ENCODE results near the gene VPS25.

VPS25 gene

DNA sequence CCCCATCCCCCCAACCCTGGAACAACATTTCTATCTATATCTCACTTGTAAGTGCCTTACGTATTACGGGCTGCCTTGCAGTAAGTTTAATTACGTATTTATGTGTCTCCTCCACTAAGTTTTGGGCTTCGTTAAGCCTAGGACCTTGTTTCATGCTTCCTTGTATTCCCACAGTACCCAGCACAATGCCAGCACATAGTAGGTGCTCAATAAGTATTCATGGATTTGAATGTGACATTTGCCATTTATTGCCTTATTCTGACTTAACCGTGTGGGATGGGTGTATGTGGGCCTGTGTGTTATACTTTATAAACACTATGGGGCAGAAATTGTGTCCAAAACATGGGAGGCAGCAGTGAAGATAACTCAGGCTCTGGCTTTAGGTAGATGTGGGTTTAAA is 19.3 kb downstream of the VPS25 start:
- WGBS, 2 donors (ENCODE audit: extremely low coverage in 2 of 2, insufficient read length in 2 of 2, insufficient replicate concordance in 1 of 2): no CpG with 5 or more reads among the region's 5 CpGs
- H3K79me1 ChIP-seq (ENCODE audit: low read depth, low read length): no peaks in the 10 kb centered on the region
- H3K4me2 ChIP-seq (ENCODE audit: insufficient read depth, low read length, poor library complexity, severe bottlenecking): no peak overlapping the region
- H3K14ac ChIP-seq (ENCODE audit: low read length): no peak overlapping the region
- no peak overlapping the region for H2BK120ac ChIP-seq (ENCODE audit: low read depth, low read length)
- H3K4ac ChIP-seq (ENCODE audit: low read length): no peak overlapping the region
- no peak for DNase-seq (ENCODE audit: low spot score)
- H3K27ac ChIP-seq (replicated peaks; ENCODE audit: low read length): no peak overlapping the region
- H3K27me3 ChIP-seq (ENCODE audit: control insufficient read depth in 3 of 3, insufficient read depth in 3 of 3, low read depth in 1 of 3, low read length in 3 of 3): no peaks in the 10 kb centered on the region
- H3K36me3 ChIP-seq (replicated peaks in 1 of 2; ENCODE audit: control insufficient read depth in 2 of 2, insufficient read depth in 2 of 2, low read length in 2 of 2): peaks cover 4 to 24% of the 10 kb centered on the region in 2 donors
- peaks cover under 1 to 1% of the 10 kb centered on the region in 2 donors for H3K4me1 ChIP-seq (ENCODE audit: control insufficient read depth in 2 of 2, insufficient read depth in 1 of 2, low read depth in 1 of 2, low read length in 2 of 2)
- H3K9ac ChIP-seq (ENCODE audit: low read depth, low read length, poor library complexity): no peak overlapping the region
- no peak overlapping the region for H2BK15ac ChIP-seq (ENCODE audit: low read length)
- H2BK5ac ChIP-seq (ENCODE audit: low read length): no peak overlapping the region
- H3K9me3 ChIP-seq (replicated peaks in 1 of 2; ENCODE audit: control insufficient read depth in 2 of 2, insufficient read depth in 1 of 2, low read depth in 1 of 2, low read length in 2 of 2): no peaks in the 10 kb centered on the region
- H2AK5ac ChIP-seq (ENCODE audit: low read depth, low read length): no peak overlapping the region
- no peak overlapping the region for H2AFZ ChIP-seq (ENCODE audit: low read length)
- no peak overlapping the region for H3K4me3 ChIP-seq (ENCODE audit: low read length in 2 of 2)
- H3K18ac ChIP-seq (ENCODE audit: low read length): no peak overlapping the region
- H2BK12ac ChIP-seq (ENCODE audit: low read length): no peak overlapping the region
- H4K8ac ChIP-seq (ENCODE audit: low read depth, low read length): no peak overlapping the region
- no peak overlapping the region for H3K23ac ChIP-seq (ENCODE audit: low read depth, low read length, poor library complexity)
- no peak overlapping the region for H4K91ac ChIP-seq (ENCODE audit: low read depth, low read length, poor library complexity)

GRCh38 chr17:42795061-42795460 is 21.8 kb downstream of the VPS25 start:
- Histone ChIP-seq H3K36me3 (replicated peaks in 1 of 2; ENCODE audit: control insufficient read depth in 2 of 2, insufficient read depth in 2 of 2, low read length in 2 of 2) (peaks cover 4 to 25% of the 10 kb centered on the region in 2 donors), H3K9me3 (replicated peaks in 1 of 2; ENCODE audit: control insufficient read depth in 2 of 2, insufficient read depth in 1 of 2, low read depth in 1 of 2, low read length in 2 of 2) (peaks cover 0 to 4% of the 10 kb centered on the region in 2 donors), H2BK15ac (ENCODE audit: low read length) (no peak overlapping the region), H2AFZ (ENCODE audit: low read length) (no peak overlapping the region), H4K91ac (ENCODE audit: low read depth, low read length, poor library complexity) (no peak overlapping the region), H3K4me2 (ENCODE audit: insufficient read depth, low read length, poor library complexity, severe bottlenecking) (no peak overlapping the region), H2BK12ac (ENCODE audit: low read length) (no peak overlapping the region), H3K27me3 (ENCODE audit: control insufficient read depth in 3 of 3, insufficient read depth in 3 of 3, low read depth in 1 of 3, low read length in 3 of 3) (no peaks in the 10 kb centered on the region), H3K23ac (ENCODE audit: low read depth, low read length, poor library complexity) (no peak overlapping the region), H3K4ac (ENCODE audit: low read length) (no peak overlapping the region), H3K18ac (ENCODE audit: low read length) (no peak overlapping the region), H3K14ac (ENCODE audit: low read length) (no peak overlapping the region), H3K4me1 (ENCODE audit: control insufficient read depth in 2 of 2, insufficient read depth in 1 of 2, low read depth in 1 of 2, low read length in 2 of 2) (peaks cover 6 to 9% of the 10 kb centered on the region in 2 donors), H3K4me3 (ENCODE audit: low read length in 2 of 2) (no peak overlapping the region), H2BK120ac (ENCODE audit: low read depth, low read length) (no peak overlapping the region), H2BK5ac (ENCODE audit: low read length) (no peak overlapping the region), H3K9ac (ENCODE audit: low read depth, low read length, poor library complexity) (no peak overlapping the region), H3K27ac (replicated peaks; ENCODE audit: low read length) (no peak overlapping the region), H3K79me1 (ENCODE audit: low read depth, low read length) (no peaks in the 10 kb centered on the region), H4K8ac (ENCODE audit: low read depth, low read length) (no peak overlapping the region), H2AK5ac (ENCODE audit: low read depth, low read length) (no peak overlapping the region)
- no CpG with 5 or more reads among the region's 4 CpGs for WGBS, 2 donors (ENCODE audit: extremely low coverage in 2 of 2, insufficient read length in 2 of 2, insufficient replicate concordance in 1 of 2)
- DNase-seq (ENCODE audit: low spot score): no peak

DNA sequence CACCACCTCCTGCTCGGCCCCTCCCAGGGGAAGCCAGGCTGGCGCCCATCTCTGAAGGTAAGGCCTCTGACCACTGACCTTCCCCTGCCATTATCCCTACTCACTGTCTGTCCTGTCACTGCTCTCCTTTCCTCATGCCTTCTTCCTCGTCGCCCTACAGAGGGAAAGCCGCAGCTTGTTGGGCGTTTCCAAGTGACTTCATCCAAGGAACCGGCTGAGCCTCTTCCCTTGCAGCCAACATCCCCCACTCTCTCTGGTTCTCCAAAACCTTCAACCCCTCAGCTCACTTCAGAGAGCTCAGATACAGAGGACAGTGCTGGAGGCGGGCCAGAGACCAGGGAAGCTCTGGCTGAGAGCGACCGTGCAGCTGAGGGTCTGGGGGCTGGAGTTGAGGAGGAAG is 22.2 kb downstream of the VPS25 start:
- Histone ChIP-seq H3K9me3 (replicated peaks in 1 of 2; ENCODE audit: control insufficient read depth in 2 of 2, insufficient read depth in 1 of 2, low read depth in 1 of 2, low read length in 2 of 2) (peaks cover 0 to 4% of the 10 kb centered on the region in 2 donors), H3K4me3 (ENCODE audit: low read length in 2 of 2) (no peak overlapping the region), H3K23ac (ENCODE audit: low read depth, low read length, poor library complexity) (no peak overlapping the region), H3K27ac (replicated peaks; ENCODE audit: low read length) (no peak overlapping the region), H3K9ac (ENCODE audit: low read depth, low read length, poor library complexity) (no peak overlapping the region), H2BK15ac (ENCODE audit: low read length) (no peak overlapping the region), H4K8ac (ENCODE audit: low read depth, low read length) (no peak overlapping the region), H4K91ac (ENCODE audit: low read depth, low read length, poor library complexity) (no peak overlapping the region), H3K36me3 (replicated peaks in 1 of 2; ENCODE audit: control insufficient read depth in 2 of 2, insufficient read depth in 2 of 2, low read length in 2 of 2) (peaks cover 4 to 25% of the 10 kb centered on the region in 2 donors), H3K79me1 (ENCODE audit: low read depth, low read length) (no peaks in the 10 kb centered on the region), H2BK12ac (ENCODE audit: low read length) (no peak overlapping the region), H2AFZ (ENCODE audit: low read length) (no peak overlapping the region), H3K4me2 (ENCODE audit: insufficient read depth, low read length, poor library complexity, severe bottlenecking) (no peak overlapping the region), H3K4ac (ENCODE audit: low read length) (no peak overlapping the region), H2BK5ac (ENCODE audit: low read length) (no peak overlapping the region), H3K27me3 (ENCODE audit: control insufficient read depth in 3 of 3, insufficient read depth in 3 of 3, low read depth in 1 of 3, low read length in 3 of 3) (peaks cover 0 to 2% (median 0%) of the 10 kb centered on the region in 3 experiments), H3K4me1 (ENCODE audit: control insufficient read depth in 2 of 2, insufficient read depth in 1 of 2, low read depth in 1 of 2, low read length in 2 of 2) (peaks cover 6 to 9% of the 10 kb centered on the region in 2 donors), H2BK120ac (ENCODE audit: low read depth, low read length) (no peak overlapping the region), H3K18ac (ENCODE audit: low read length) (no peak overlapping the region), H3K14ac (ENCODE audit: low read length) (no peak overlapping the region), H2AK5ac (ENCODE audit: low read depth, low read length) (no peak overlapping the region)
- no peak for DNase-seq (ENCODE audit: low spot score)
- WGBS, 2 donors (ENCODE audit: extremely low coverage in 2 of 2, insufficient read length in 2 of 2, insufficient replicate concordance in 1 of 2): no CpG with 5 or more reads among the region's 10 CpGs

DNA sequence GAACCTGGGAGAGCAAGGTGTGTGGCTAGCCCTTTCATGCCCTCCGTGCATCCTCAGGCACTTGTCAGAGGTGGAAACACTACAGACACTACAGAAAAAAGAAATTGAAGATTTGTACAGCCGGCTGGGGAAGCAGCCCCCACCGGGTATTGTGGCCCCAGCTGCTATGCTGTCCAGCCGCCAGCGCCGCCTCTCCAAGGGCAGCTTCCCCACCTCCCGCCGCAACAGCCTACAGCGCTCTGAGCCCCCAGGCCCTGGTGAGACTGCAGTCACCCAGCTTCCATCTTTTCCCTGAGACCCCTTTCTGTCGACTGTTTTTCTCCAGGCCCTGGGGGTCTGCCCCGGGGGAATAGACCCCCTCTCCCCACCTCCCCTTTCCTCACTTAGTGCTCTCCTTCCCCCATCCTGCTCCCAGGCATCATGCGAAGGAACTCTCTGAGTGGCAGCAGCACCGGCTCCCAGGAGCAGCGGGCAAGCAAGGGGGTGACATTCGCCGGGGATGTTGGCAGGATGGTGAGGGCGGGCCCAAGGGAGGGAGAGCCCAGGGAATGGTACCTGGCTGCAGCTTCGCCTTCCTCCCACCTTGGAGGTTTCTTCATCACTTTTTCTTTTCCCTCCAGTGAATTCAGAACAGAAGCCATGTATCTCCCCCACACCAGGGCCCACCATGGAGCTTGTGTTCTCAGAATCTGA is 23.0 kb downstream of the VPS25 start:
- no peak overlapping the region for H2AFZ ChIP-seq (ENCODE audit: low read length)
- no peak overlapping the region for H2BK12ac ChIP-seq (ENCODE audit: low read length)
- H3K27ac ChIP-seq (replicated peaks; ENCODE audit: low read length): no peak overlapping the region
- DNase-seq (ENCODE audit: low spot score): no peak
- H3K9ac ChIP-seq (ENCODE audit: low read depth, low read length, poor library complexity): no peak overlapping the region
- no peak overlapping the region for H3K4ac ChIP-seq (ENCODE audit: low read length)
- H3K4me3 ChIP-seq (ENCODE audit: low read length in 2 of 2): no peak overlapping the region
- peaks cover 0 to 4% of the 10 kb centered on the region in 2 donors for H3K9me3 ChIP-seq (replicated peaks in 1 of 2; ENCODE audit: control insufficient read depth in 2 of 2, insufficient read depth in 1 of 2, low read depth in 1 of 2, low read length in 2 of 2)
- H4K91ac ChIP-seq (ENCODE audit: low read depth, low read length, poor library complexity): no peak overlapping the region
- H3K27me3 ChIP-seq (ENCODE audit: control insufficient read depth in 3 of 3, insufficient read depth in 3 of 3, low read depth in 1 of 3, low read length in 3 of 3): peaks cover 0 to 2% (median 0%) of the 10 kb centered on the region in 3 experiments
- H4K8ac ChIP-seq (ENCODE audit: low read depth, low read length): no peak overlapping the region
- no peak overlapping the region for H2BK15ac ChIP-seq (ENCODE audit: low read length)
- no CpG with 5 or more reads among the region's 18 CpGs for WGBS, 2 donors (ENCODE audit: extremely low coverage in 2 of 2, insufficient read length in 2 of 2, insufficient replicate concordance in 1 of 2)
- H3K18ac ChIP-seq (ENCODE audit: low read length): no peak overlapping the region
- H3K14ac ChIP-seq (ENCODE audit: low read length): no peak overlapping the region
- no peak overlapping the region for H2BK120ac ChIP-seq (ENCODE audit: low read depth, low read length)
- no peaks in the 10 kb centered on the region for H3K79me1 ChIP-seq (ENCODE audit: low read depth, low read length)
- peaks cover 6 to 9% of the 10 kb centered on the region in 2 donors for H3K4me1 ChIP-seq (ENCODE audit: control insufficient read depth in 2 of 2, insufficient read depth in 1 of 2, low read depth in 1 of 2, low read length in 2 of 2)
- no peak overlapping the region for H3K4me2 ChIP-seq (ENCODE audit: insufficient read depth, low read length, poor library complexity, severe bottlenecking)
- H3K36me3 ChIP-seq (replicated peaks in 1 of 2; ENCODE audit: control insufficient read depth in 2 of 2, insufficient read depth in 2 of 2, low read length in 2 of 2): peaks cover 4 to 25% of the 10 kb centered on the region in 2 donors
- no peak overlapping the region for H2BK5ac ChIP-seq (ENCODE audit: low read length)
- no peak overlapping the region for H2AK5ac ChIP-seq (ENCODE audit: low read depth, low read length)
- H3K23ac ChIP-seq (ENCODE audit: low read depth, low read length, poor library complexity): no peak overlapping the region
